T-helper 1 cell (primary cell): ENCODE data around the gene PDIA2.
"Not testable (repeated sequence)": the region's sequence is repeated elsewhere in the genome, so short reads cannot be mapped to it uniquely, and the experiment has no call there.

Source experiments
- DNase-seq, 5 donors: peaks; one replicate each; pipeline ENCODE4 v3.0.0-alpha.2; 2012 to 2020

PDIA2 gene

DNA sequence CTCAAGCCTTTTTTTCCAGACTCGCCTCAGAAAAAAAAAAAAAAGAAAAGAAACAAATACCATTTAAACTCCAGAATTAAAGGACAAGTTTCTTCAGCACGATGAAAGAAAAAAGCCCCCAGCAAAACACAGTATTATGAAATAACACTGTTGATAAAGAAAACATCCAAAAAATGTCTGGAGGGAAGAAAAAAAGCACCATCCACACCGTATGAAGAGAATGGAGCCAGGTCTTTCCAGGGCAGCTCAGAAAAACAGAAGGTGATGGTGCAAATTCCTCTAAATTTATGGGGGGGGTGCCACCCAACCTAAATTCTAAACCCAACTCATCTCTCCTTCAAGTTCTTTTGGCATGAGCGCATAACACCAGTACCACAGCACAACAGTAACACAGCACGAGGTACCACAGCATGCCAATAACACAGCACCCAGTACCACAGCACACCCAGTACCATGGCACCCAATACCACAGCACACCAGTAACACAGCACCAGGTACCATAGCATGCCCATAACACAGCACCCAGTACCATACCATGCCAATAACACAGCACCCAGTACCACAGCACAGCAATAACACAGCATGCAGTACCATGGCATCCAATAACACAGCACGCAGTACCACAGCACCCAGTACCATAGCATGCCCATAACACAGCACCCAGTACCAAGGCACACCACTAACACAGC lies 50.6 kb downstream of the PDIA2 start:
- no peak for DNase-seq

- DNase-seq, result not testable (repeated sequence)
These were observed 51.3 kb downstream of the PDIA2 start for GRCh38 chr16:334164-334832.

DNA sequence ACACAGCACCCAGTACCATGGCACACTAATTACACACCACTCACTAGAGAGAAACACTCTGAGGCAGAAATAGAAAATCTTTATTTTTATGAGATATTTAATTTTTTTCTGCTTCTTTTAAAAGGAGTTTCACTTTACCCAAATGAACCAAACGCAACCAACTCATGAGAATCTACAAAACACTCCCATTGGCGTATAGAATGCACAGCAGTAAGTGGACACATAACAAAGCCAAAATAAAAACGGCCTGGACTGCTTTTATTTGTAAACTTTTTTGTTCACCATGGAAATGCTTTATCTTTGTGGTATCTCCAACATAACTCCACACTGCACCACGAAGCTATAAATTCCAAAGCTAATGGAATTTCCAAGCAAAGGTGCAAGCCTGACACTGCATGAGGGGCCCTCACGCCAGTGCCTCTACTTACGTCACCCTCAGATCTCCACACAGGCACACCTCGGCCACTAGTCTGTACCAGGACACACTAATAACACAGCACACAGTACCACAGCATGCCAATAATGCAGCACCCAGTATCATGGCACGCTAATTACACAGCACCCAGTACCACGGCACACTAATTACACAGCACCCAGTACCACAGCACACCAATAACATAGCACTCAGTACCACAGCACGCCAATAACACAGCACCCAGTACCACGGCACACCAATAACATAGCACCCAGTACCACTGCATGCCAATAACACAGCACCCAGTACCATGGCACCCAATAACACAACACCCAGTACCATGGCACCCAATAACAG lies 52.1 kb downstream of the PDIA2 start:
- DNase-seq, result not testable (repeated sequence)

- DNase-seq, result no peak
These were observed 53.3 kb downstream of the PDIA2 start for GRCh38 chr16:336269-336668.
